OCI-LY7 (cell line): ENCODE measurements around the gene MAPT. TPM values are rescaled to one million over a fixed set of nuclear protein-coding genes. Genes with fewer than 3 reads are reported as not detected.

Source experiments
- BruUV-seq: library from RNA; stranded (reverse); fragments of 400-500 nt; replicated peaks from 2 replicates; lab custom pipeline; 2021; lab: Mats Ljungman, UMichigan
- CTCF ChIA-PET: fragments of 300-600 bp; sonication (Branson Sonifier 250); formaldehyde crosslinking; loops from one replicate; lab custom pipeline; 2022; ENCODE audit warnings: antibody characterized with exemption; ENCODE audit not compliant: unreplicated experiment; lab: Charles Lee
- POLR2A ChIA-PET: fragments of 300-600 bp; sonication (Branson Sonifier 250); formaldehyde crosslinking; loops from one replicate; lab custom pipeline; 2022; ENCODE audit warnings: antibody characterized with exemption; lab: Charles Lee
- DNase-seq: peaks from one replicate; pipeline ENCODE4 v3.0.0-alpha.2; 2015; ENCODE audit warnings: low spot score
- H2AFZ ChIP-seq: fragments of 200-600 bp; sonication (generic), shearing (Covaris generic); 2 replicates; pipeline ENCODE4 v1.6.1; 2014; ENCODE audit warnings: mild to moderate bottlenecking, antibody characterized with exemption, low read length, moderate library complexity
- H3K27ac ChIP-seq: fragments of 200-600 bp; sonication (generic); 2 replicates; pipeline ENCODE4 v1.5.1; 2014; ENCODE audit warnings: mixed run types, low read depth, mild to moderate bottlenecking, moderate library complexity, low read length, inconsistent platforms; ENCODE audit not compliant: poor library complexity, severe bottlenecking
- H3K36me3 ChIP-seq: fragments of 200-600 bp; sonication (generic); 2 replicates; pipeline ENCODE4 v1.6.1; 2014; ENCODE audit warnings: mild to moderate bottlenecking, antibody characterized with exemption, low read length, moderate library complexity, mixed read lengths; ENCODE audit not compliant: insufficient read depth
- H3K4me1 ChIP-seq: fragments of 200-600 bp; sonication (generic); 2 replicates; pipeline ENCODE4 v1.5.1; 2014; ENCODE audit warnings: mild to moderate bottlenecking, low read length; ENCODE audit not compliant: insufficient read depth, poor library complexity, severe bottlenecking
- H3K4me2 ChIP-seq: fragments of 200-600 bp; sonication (generic); 2 replicates; pipeline ENCODE4 v1.6.1; 2014; ENCODE audit warnings: mild to moderate bottlenecking, low read length
- H3K4me3 ChIP-seq: fragments of 200-600 bp; sonication (generic); 2 replicates; pipeline ENCODE4 v1.5.1; 2014; ENCODE audit warnings: mild to moderate bottlenecking, low read depth, low read length; ENCODE audit not compliant: poor library complexity, severe bottlenecking
- H3K79me2 ChIP-seq: fragments of 200-600 bp; sonication (generic); 2 replicates; pipeline ENCODE4 v1.6.1; 2016; ENCODE audit warnings: low read depth, mild to moderate bottlenecking, low read length, moderate library complexity, mixed read lengths; ENCODE audit not compliant: insufficient read depth
- H3K9me2 ChIP-seq: fragments of 200-600 bp; sonication (generic); 2 replicates; pipeline ENCODE4 v1.6.1; 2016; ENCODE audit warnings: mild to moderate bottlenecking, low read length, mixed read lengths; ENCODE audit not compliant: insufficient read depth
- H3K9me3 ChIP-seq: fragments of 200-600 bp; sonication (generic); 2 replicates; pipeline ENCODE4 v1.6.1; 2014; ENCODE audit warnings: mild to moderate bottlenecking, mixed run types, low read length, mixed read lengths
- H4K20me1 ChIP-seq: fragments of 200-600 bp; sonication (generic); 2 replicates; pipeline ENCODE4 v1.6.1; 2014; ENCODE audit warnings: mild to moderate bottlenecking, antibody characterized with exemption, low read length, moderate library complexity, mixed read lengths; ENCODE audit not compliant: insufficient read depth
- CTCF ChIP-seq: fragments of 200-600 bp; sonication (generic); conservative IDR thresholded peaks from 2 replicates; pipeline ENCODE4 v1.5.1; 2014; ENCODE audit warnings: mild to moderate bottlenecking, antibody characterized with exemption, low read length, moderate library complexity, mixed read lengths
- EZH2phosphoT487 ChIP-seq: fragments of 200-600 bp; sonication (generic); IDR thresholded peaks from 2 replicates; pipeline ENCODE4 v1.6.1; 2018; ENCODE audit warnings: low read depth, borderline replicate concordance, mild to moderate bottlenecking, mixed run types, antibody characterized with exemption, low read length, moderate library complexity, mixed read lengths
- intact Hi-C: fragments of 100-400 bp; cut with micrococcal nuclease; formaldehyde crosslinking; loops from one replicate; pipeline ENCODE4 v1.10.0; 2022; ENCODE audit not compliant: unreplicated experiment
- total RNA-seq, 2 experiments: library from RNA; depleted of rRNA in 1 of 2; stranded (reverse); fragments of >200 nt in 1 of 2; shearing (Covaris generic) in 1 of 2; gene quantifications; 2 replicates each; pipeline ENCODE4 v1.2.3, GENCODE V29; 2014 to 2022

Gene MAPT
- total RNA-seq, 2 experiments from 2014 or later: 0.44 TPM; not detected in 1

DNA sequence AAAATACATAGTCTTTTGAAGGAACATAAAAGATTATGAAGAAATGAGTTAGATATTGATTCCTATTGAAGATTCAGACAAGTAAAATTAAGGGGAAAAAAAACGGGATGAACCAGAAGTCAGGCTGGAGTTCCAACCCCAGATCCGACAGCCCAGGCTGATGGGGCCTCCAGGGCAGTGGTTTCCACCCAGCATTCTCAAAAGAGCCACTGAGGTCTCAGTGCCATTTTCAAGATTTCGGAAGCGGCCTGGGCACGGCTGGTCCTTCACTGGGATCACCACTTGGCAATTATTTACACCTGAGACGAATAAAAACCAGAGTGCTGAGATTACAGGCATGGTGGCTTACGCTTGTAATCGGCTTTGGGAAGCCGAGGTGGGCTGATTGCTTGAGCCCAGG, 114.2 kb downstream of the MAPT start:
- no peak for TF ChIP-seq CTCF
- no peak for TF ChIP-seq EZH2phosphoT487
- no peaks in the 10 kb centered on the region for H3K36me3 ChIP-seq
- ChIA-PET POLR2A (interaction anchor here (0.7 kb wide), 1 partner anchor 1191 kb away, joined by 3 read pairs; no protein-coding TSS in a partner anchor), CTCF (no interaction called here)
- BruUV-seq: no TSS peak
- no peaks in the 10 kb centered on the region for H3K9me3 ChIP-seq
- H3K4me3 ChIP-seq: no peak overlapping the region
- H4K20me1 ChIP-seq: no peaks in the 10 kb centered on the region
- H3K4me2 ChIP-seq: no peak overlapping the region
- no peak overlapping the region for H3K27ac ChIP-seq
- no peak overlapping the region for H2AFZ ChIP-seq
- intact Hi-C loops: no loop called here
- no peaks in the 10 kb centered on the region for H3K9me2 ChIP-seq
- H3K79me2 ChIP-seq: no peaks in the 10 kb centered on the region
- no peak for DNase-seq
- no peaks in the 10 kb centered on the region for H3K4me1 ChIP-seq

GRCh38 chr17:46009681-46010596, 115.6 kb downstream of the MAPT start:
- intact Hi-C loops: no loop called here
- no TSS peak for BruUV-seq
- no peaks in the 10 kb centered on the region for H3K36me3 ChIP-seq

More at GRCh38 chr17:46009681-46010596, 115.6 kb downstream of the MAPT start:
- DNase-seq: no peak
- Histone ChIP-seq H3K27ac (no peak overlapping the region), H3K4me1 (no peaks in the 10 kb centered on the region), H3K9me3 (no peaks in the 10 kb centered on the region), H3K4me2 (no peak overlapping the region), H2AFZ (no peak overlapping the region), H3K79me2 (no peaks in the 10 kb centered on the region), H3K9me2 (no peaks in the 10 kb centered on the region), H3K4me3 (no peak overlapping the region), H4K20me1 (no peaks in the 10 kb centered on the region)
- CTCF ChIA-PET: no interaction called here
- POLR2A ChIA-PET: no interaction called here
- no peak for TF ChIP-seq CTCF
- TF ChIP-seq EZH2phosphoT487: no peak
